DMS 273 (cell line): ENCODE measurements around the gene CIDEB.

Experiments
- DNase-seq: peaks from one replicate; lab custom pipeline; 2025; ENCODE audit not compliant: unreplicated experiment; lab: John Stamatoyannopoulos, UW

Gene CIDEB

GRCh38 chr14:24291446-24292117, 16.2 kb downstream of the CIDEB start:
- no peak for DNase-seq

- no peak for DNase-seq
Measured at GRCh38 chr14:24290746-24291145, 17.0 kb downstream of the CIDEB start.

- no peak for DNase-seq
Measured at GRCh38 chr14:24289649-24290280, 18.0 kb downstream of the CIDEB start.

GRCh38 chr14:24286996-24287395, 20.8 kb downstream of the CIDEB start:
- DNase-seq = no peak

- no peak for DNase-seq
Measured at GRCh38 chr14:24285351-24285750, 22.4 kb downstream of the CIDEB start.

GRCh38 chr14:24284501-24285035, 23.2 kb downstream of the CIDEB start:
- peak; percentile 49 for DNase-seq

GRCh38 chr14:24283796-24284460, 23.8 kb downstream of the CIDEB start:
- no peak for DNase-seq

- peak; percentile 32 for DNase-seq
Measured at GRCh38 chr14:24282736-24283135, 25.0 kb downstream of the CIDEB start.

GRCh38 chr14:24281636-24282035, 26.1 kb downstream of the CIDEB start:
- no peak for DNase-seq

GRCh38 chr14:24280797-24281460, 26.8 kb downstream of the CIDEB start:
- DNase-seq = no peak

- peak; percentile 69 for DNase-seq
Measured at GRCh38 chr14:24279301-24280186, 28.2 kb downstream of the CIDEB start.

- no peak for DNase-seq
Measured at GRCh38 chr14:24278424-24278823, 29.4 kb downstream of the CIDEB start.

GRCh38 chr14:24277606-24278321, 30.0 kb downstream of the CIDEB start:
- DNase-seq = no peak

GRCh38 chr14:24277071-24277470, 30.7 kb downstream of the CIDEB start:
- no peak for DNase-seq

- no peak for DNase-seq
Measured at GRCh38 chr14:24274101-24274543, 33.7 kb downstream of the CIDEB start.

- peak; percentile 37 for DNase-seq
Measured at GRCh38 chr14:24273422-24273998, 34.3 kb downstream of the CIDEB start.

- DNase-seq = no peak
Measured at GRCh38 chr14:24272467-24272866, 35.3 kb downstream of the CIDEB start.

GRCh38 chr14:24271834-24272263, 35.9 kb downstream of the CIDEB start:
- no peak for DNase-seq

GRCh38 chr14:24271134-24271833, 36.5 kb downstream of the CIDEB start, which contains the start of gene RABGGTA:
Gene RABGGTA, minus strand, starts transcription at chr14:24271597. Its CDS starts 482 bp downstream, at chr14:24271115.
- DNase-seq = peak; percentile 98
